Measurements from ENCODE around the gene GPR25. TPM values are rescaled to one million over a fixed set of nuclear protein-coding genes. Genes with fewer than 3 reads are reported as not detected.

Gene GPR25
- total and polyA plus RNA-seq, 10 donors: 0.09 to 3.6 (median 0.55) TPM; not detected in 2

- peak overlapping the region in 1 of 8 donors; percentile 44 for H3K4me3 ChIP-seq
Measured at GRCh38 chr1:200887772-200888348, 15.1 kb downstream of the GPR25 start.

GRCh38 chr1:200888349-200888838 is 15.6 kb downstream of the GPR25 start:
- Histone ChIP-seq H3K4me1 (peaks cover 14 to 70% (median 51%) of the 10 kb centered on the region in 6 donors), H3K27ac (peak overlapping the region in 7 of 8 donors; percentile 15 to 77 (median 22)), H3K9me3 (no peaks in the 10 kb centered on the region), H3K4me3 (peak overlapping the region in 1 of 8 donors; percentile 44), H3K27me3 (replicated peaks in 1 of 7) (peaks cover 0 to 30% (median 15%) of the 10 kb centered on the region in 7 donors), H3K36me3 (no peaks in the 10 kb centered on the region)
- TF ChIP-seq, protein P1, sequence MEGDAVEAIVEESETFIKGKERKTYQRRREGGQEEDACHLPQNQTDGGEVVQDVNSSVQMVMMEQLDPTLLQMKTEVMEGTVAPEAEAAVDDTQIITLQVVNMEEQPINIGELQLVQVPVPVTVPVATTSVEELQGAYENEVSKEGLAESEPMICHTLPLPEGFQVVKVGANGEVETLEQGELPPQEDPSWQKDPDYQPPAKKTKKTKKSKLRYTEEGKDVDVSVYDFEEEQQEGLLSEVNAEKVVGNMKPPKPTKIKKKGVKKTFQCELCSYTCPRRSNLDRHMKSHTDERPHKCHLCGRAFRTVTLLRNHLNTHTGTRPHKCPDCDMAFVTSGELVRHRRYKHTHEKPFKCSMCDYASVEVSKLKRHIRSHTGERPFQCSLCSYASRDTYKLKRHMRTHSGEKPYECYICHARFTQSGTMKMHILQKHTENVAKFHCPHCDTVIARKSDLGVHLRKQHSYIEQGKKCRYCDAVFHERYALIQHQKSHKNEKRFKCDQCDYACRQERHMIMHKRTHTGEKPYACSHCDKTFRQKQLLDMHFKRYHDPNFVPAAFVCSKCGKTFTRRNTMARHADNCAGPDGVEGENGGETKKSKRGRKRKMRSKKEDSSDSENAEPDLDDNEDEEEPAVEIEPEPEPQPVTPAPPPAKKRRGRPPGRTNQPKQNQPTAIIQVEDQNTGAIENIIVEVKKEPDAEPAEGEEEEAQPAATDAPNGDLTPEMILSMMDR (IDR thresholded peaks at IDR 0.05 in 8 of 11, conservative IDR thresholded peaks at IDR 0.05 in 3 of 11): no peak
- TF ChIP-seq POLR2AphosphoS5 (IDR thresholded peaks at IDR 0.05) (peak; percentile 60 to 81 (median 74)), POLR2A (IDR thresholded peaks at IDR 0.05) (no peak)
- intact Hi-C loops (cut with DNase I; ENCODE audit: low total_unique reads): no loop called here
- 9 to 25% (median 18%) methylated on average over 7 of the region's 7 CpGs for WGBS, 5 donors
- DNase-seq: peak; percentile 90

More at GRCh38 chr1:200887772-200888348, 15.1 kb downstream of the GPR25 start:
- intact Hi-C loops (cut with DNase I; ENCODE audit: low total_unique reads): no loop called here
- no peaks in the 10 kb centered on the region for H3K36me3 ChIP-seq
- H3K9me3 ChIP-seq: no peaks in the 10 kb centered on the region
- DNase-seq: peak; percentile 40
- 44 to 61% (median 58%) methylated on average over 9 of the region's 9 CpGs for WGBS, 5 donors
- H3K4me1 ChIP-seq: peaks cover 14 to 70% (median 51%) of the 10 kb centered on the region in 6 donors
- no peak for TF ChIP-seq POLR2A (IDR thresholded peaks at IDR 0.05)
- TF ChIP-seq POLR2AphosphoS5 (IDR thresholded peaks at IDR 0.05): no peak
- TF ChIP-seq, protein P1 (IDR thresholded peaks at IDR 0.05 in 8 of 11, conservative IDR thresholded peaks at IDR 0.05 in 3 of 11): no peak
- peaks cover 0 to 30% (median 15%) of the 10 kb centered on the region in 7 donors for H3K27me3 ChIP-seq (replicated peaks in 1 of 7)
- H3K27ac ChIP-seq: peak overlapping the region in 5 of 8 donors; percentile 15 to 77 (median 51)

- no peaks in the 10 kb centered on the region for H3K36me3 ChIP-seq
- WGBS, 5 donors: 83 to 92% (median 89%) methylated on average over 2 of the region's 2 CpGs
- H3K9me3 ChIP-seq: no peaks in the 10 kb centered on the region
- TF ChIP-seq, protein P1 (IDR thresholded peaks at IDR 0.05 in 8 of 11, conservative IDR thresholded peaks at IDR 0.05 in 3 of 11): no peak
- TF ChIP-seq POLR2AphosphoS5 (IDR thresholded peaks at IDR 0.05) (no peak), POLR2A (IDR thresholded peaks at IDR 0.05) (no peak)
- no peak for DNase-seq
- peaks cover 14 to 70% (median 51%) of the 10 kb centered on the region in 6 donors for H3K4me1 ChIP-seq
- H3K27me3 ChIP-seq (replicated peaks in 1 of 7): peaks cover 0 to 30% (median 15%) of the 10 kb centered on the region in 7 donors
- no peak overlapping the region for H3K4me3 ChIP-seq
- H3K27ac ChIP-seq: no peak overlapping the region
- intact Hi-C loops (cut with DNase I; ENCODE audit: low total_unique reads): no loop called here
Measured at GRCh38 chr1:200889571-200889970, 16.8 kb downstream of the GPR25 start.

DNA sequence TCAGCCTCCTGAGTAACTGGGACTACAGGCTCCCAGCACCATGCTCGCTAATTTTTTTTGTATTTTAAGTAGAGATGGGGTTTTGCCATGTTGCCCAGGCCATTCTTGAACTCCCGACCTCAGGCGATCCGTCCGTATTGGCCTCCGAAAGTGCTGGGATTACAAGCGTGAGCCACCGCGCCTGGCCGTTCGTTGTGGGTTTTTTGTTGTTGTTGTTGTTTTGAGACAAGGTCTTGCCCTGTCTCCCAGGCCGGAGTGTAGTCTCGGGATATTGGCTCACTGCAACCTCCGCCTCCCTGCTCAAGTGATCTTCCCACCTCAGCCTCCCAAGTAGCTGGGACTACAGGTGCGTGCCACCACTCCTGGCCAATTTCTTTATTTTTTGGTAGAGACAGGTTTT is 17.2 kb downstream of the GPR25 start:
- DNase-seq: peak; percentile 61
- peaks cover 0 to 30% (median 15%) of the 10 kb centered on the region in 7 donors for H3K27me3 ChIP-seq (replicated peaks in 1 of 7)
- no peak overlapping the region for H3K27ac ChIP-seq
- 95 to 98% (median 97%) methylated on average over 15 of the region's 15 CpGs for WGBS, 5 donors
- peaks cover 14 to 70% (median 51%) of the 10 kb centered on the region in 6 donors for H3K4me1 ChIP-seq
- intact Hi-C loops (cut with DNase I; ENCODE audit: low total_unique reads): no loop called here
- no peaks in the 10 kb centered on the region for H3K9me3 ChIP-seq
- no peak for TF ChIP-seq POLR2A (IDR thresholded peaks at IDR 0.05)
- TF ChIP-seq, protein P1 (IDR thresholded peaks at IDR 0.05 in 8 of 11, conservative IDR thresholded peaks at IDR 0.05 in 3 of 11): no peak
- TF ChIP-seq POLR2AphosphoS5 (IDR thresholded peaks at IDR 0.05): no peak
- H3K36me3 ChIP-seq: no peaks in the 10 kb centered on the region
- no peak overlapping the region for H3K4me3 ChIP-seq

Measured in spleen (tissue), 11 donors.